SU-DHL-6 (cell line): ENCODE measurements around the gene MYMK.

Experiments used
- H2AFZ ChIP-seq: fragments of 200-600 bp; sonication (generic); 2 replicates; pipeline ENCODE4 v1.6.1; 2014; ENCODE audit warnings: low read depth, mild to moderate bottlenecking, moderate library complexity, mixed read lengths, antibody characterized with exemption, low read length; ENCODE audit not compliant: severe bottlenecking
- H3F3A ChIP-seq: fragments of 200-600 bp; shearing (Covaris generic); 2 replicates; pipeline ENCODE4 v1.6.0; 2016; ENCODE audit warnings: antibody characterized with exemption, mild to moderate bottlenecking; ENCODE audit not compliant: insufficient read depth
- H3K27ac ChIP-seq: fragments of 200-600 bp; sonication (generic); 2 replicates; pipeline ENCODE4 v1.5.1; 2016; ENCODE audit warnings: low read depth, mild to moderate bottlenecking, low read length, moderate library complexity, mixed read lengths
- H3K27me3 ChIP-seq: fragments of 200-600 bp; sonication (generic), shearing (Covaris generic); 2 replicates; pipeline ENCODE4 v1.6.0; 2014; ENCODE audit warnings: mild to moderate bottlenecking, low read length
- H3K36me3 ChIP-seq: fragments of 200-600 bp; sonication (generic); 2 replicates; pipeline ENCODE4 v1.6.1; 2014; ENCODE audit warnings: mild to moderate bottlenecking, low read length, mixed read lengths
- H3K4me2 ChIP-seq: fragments of 300-600, 200-600 bp; shearing (Covaris generic), sonication (generic); 2 replicates; pipeline ENCODE4 v1.6.0; 2014; ENCODE audit warnings: low read length, low read depth, mild to moderate bottlenecking; ENCODE audit not compliant: poor library complexity, severe bottlenecking
- H3K4me3 ChIP-seq: fragments of 200-600 bp; sonication (generic); 2 replicates; pipeline ENCODE4 v1.5.1; 2014; ENCODE audit warnings: antibody characterized with exemption, low read length, mild to moderate bottlenecking, mixed read lengths; ENCODE audit not compliant: insufficient read depth, poor library complexity, severe bottlenecking
- H3K79me2 ChIP-seq: fragments of 200-600 bp; sonication (generic); 2 replicates; pipeline ENCODE4 v1.6.1; 2014; ENCODE audit warnings: mild to moderate bottlenecking, low read length, moderate library complexity; ENCODE audit not compliant: insufficient read depth
- H3K9ac ChIP-seq: fragments of 200-600 bp; sonication (generic); 2 replicates; pipeline ENCODE4 v1.7.0; 2014; ENCODE audit warnings: mild to moderate bottlenecking, low read length
- H3K9me2 ChIP-seq: fragments of 200-600 bp; sonication (generic); replicated peaks from 2 replicates; pipeline ENCODE4 v1.6.1; 2014; ENCODE audit warnings: low read length; ENCODE audit not compliant: insufficient read depth
- H3K9me3 ChIP-seq: fragments of 200-600 bp; sonication (generic); 2 replicates; pipeline ENCODE4 v1.6.1; 2014; ENCODE audit warnings: low read length, mixed read lengths; ENCODE audit not compliant: insufficient read depth
- H4K20me1 ChIP-seq: fragments of 200-600 bp; sonication (generic); 2 replicates; pipeline ENCODE4 v1.6.1; 2014; ENCODE audit warnings: low read depth, mild to moderate bottlenecking, antibody characterized with exemption, low read length, moderate library complexity, mixed read lengths
- CTCF ChIP-seq: fragments of 200-600 bp; sonication (generic); IDR thresholded peaks from one replicate; pipeline ENCODE4 v1.5.1; 2017; ENCODE audit warnings: antibody characterized with exemption, mild to moderate bottlenecking, low read length, moderate library complexity; ENCODE audit not compliant: insufficient read depth, poor library complexity, severe bottlenecking
- EZH2phosphoT487 ChIP-seq: fragments of 200-600 bp; sonication (generic), shearing (Covaris generic); conservative IDR thresholded peaks from 2 replicates; pipeline ENCODE4 v1.6.1; 2018; ENCODE audit warnings: mild to moderate bottlenecking, antibody characterized with exemption, low read length, moderate library complexity, mixed read lengths

The MYMK gene

GRCh38 chr9:133468777-133469421, 55.9 kb downstream of the MYMK start:
- no peaks in the 10 kb centered on the region for H3K79me2 ChIP-seq
- no peaks in the 10 kb centered on the region for H3K36me3 ChIP-seq
- no peaks in the 10 kb centered on the region for H4K20me1 ChIP-seq
- H3K9me3 ChIP-seq: no peaks in the 10 kb centered on the region
- H3F3A ChIP-seq: no peaks in the 10 kb centered on the region
- no peak overlapping the region for H3K27ac ChIP-seq
- H3K27me3 ChIP-seq: no peaks in the 10 kb centered on the region
- no peaks in the 10 kb centered on the region for H3K9me2 ChIP-seq
- H2AFZ ChIP-seq: no peak overlapping the region
- no peak overlapping the region for H3K9ac ChIP-seq
- H3K4me3 ChIP-seq: no peak overlapping the region
- no peak overlapping the region for H3K4me2 ChIP-seq
- TF ChIP-seq CTCF (no peak), EZH2phosphoT487 (no peak)

- no peak overlapping the region for H3K27ac ChIP-seq
- H3F3A ChIP-seq: no peaks in the 10 kb centered on the region
- no peaks in the 10 kb centered on the region for H3K9me2 ChIP-seq
- TF ChIP-seq EZH2phosphoT487 (no peak), CTCF (no peak)
- H4K20me1 ChIP-seq: no peaks in the 10 kb centered on the region
- no peaks in the 10 kb centered on the region for H3K36me3 ChIP-seq
- H3K27me3 ChIP-seq: no peaks in the 10 kb centered on the region
- no peak overlapping the region for H2AFZ ChIP-seq
- no peak overlapping the region for H3K4me2 ChIP-seq
- no peaks in the 10 kb centered on the region for H3K79me2 ChIP-seq
- no peak overlapping the region for H3K9ac ChIP-seq
- no peaks in the 10 kb centered on the region for H3K9me3 ChIP-seq
- H3K4me3 ChIP-seq: no peak overlapping the region
Measured at GRCh38 chr9:133468374-133468773, 56.4 kb downstream of the MYMK start.

GRCh38 chr9:133467101-133467500, 57.7 kb downstream of the MYMK start:
- no peaks in the 10 kb centered on the region for H3K79me2 ChIP-seq

More at GRCh38 chr9:133467101-133467500, 57.7 kb downstream of the MYMK start:
- Histone ChIP-seq H3K9me3 (no peaks in the 10 kb centered on the region), H3K9me2 (no peaks in the 10 kb centered on the region), H3K4me3 (no peak overlapping the region), H3K9ac (no peak overlapping the region), H4K20me1 (no peaks in the 10 kb centered on the region), H3K27me3 (no peaks in the 10 kb centered on the region), H2AFZ (no peak overlapping the region), H3K36me3 (no peaks in the 10 kb centered on the region), H3K4me2 (no peak overlapping the region), H3K27ac (no peak overlapping the region), H3F3A (no peaks in the 10 kb centered on the region)
- no peak for TF ChIP-seq EZH2phosphoT487
- no peak for TF ChIP-seq CTCF
